Liver (tissue), 9 donors: Measurements from ENCODE around the gene IHH. TPM values are rescaled to one million over a fixed set of nuclear protein-coding genes. Genes with fewer than 3 reads are reported as not detected.

Source experiments
- DNase-seq: peaks from one replicate; pipeline ENCODE4 v3.0.0-alpha.2; 2017; ENCODE audit warnings: low spot score
- H3K27ac ChIP-seq, 2 donors: one replicate each; pipeline ENCODE4 v1.7.0; 2013; ENCODE audit warnings: inconsistent platforms in 2 of 2, low read length in 2 of 2, control low read depth in 1 of 2, low read depth in 1 of 2, mild to moderate bottlenecking in 1 of 2
- H3K27me3 ChIP-seq, 4 donors: one replicate each; pipeline versions ENCODE4 v1.6.1 to v1.7.0; 2013; ENCODE audit warnings: low read length in 3 of 4, inconsistent platforms in 1 of 4, mild to moderate bottlenecking in 1 of 4, moderate library complexity in 1 of 4; ENCODE audit not compliant: control insufficient read depth in 4 of 4, insufficient read depth in 4 of 4
- H3K36me3 ChIP-seq, 4 donors: one replicate each; pipeline versions ENCODE4 v1.6.1 to v1.7.0; 2013; ENCODE audit warnings: low read length in 3 of 4, mild to moderate bottlenecking in 3 of 4, low read depth in 1 of 4, moderate library complexity in 1 of 4; ENCODE audit not compliant: control insufficient read depth in 4 of 4, insufficient read depth in 3 of 4
- H3K4me1 ChIP-seq, 4 donors: one replicate each; pipeline versions ENCODE4 v1.6.1 to v1.7.0; 2013; ENCODE audit warnings: low read length in 3 of 4, mild to moderate bottlenecking in 3 of 4, moderate library complexity in 1 of 4; ENCODE audit not compliant: control insufficient read depth in 4 of 4, insufficient read depth in 4 of 4
- H3K4me3 ChIP-seq, 3 donors: one replicate each; pipeline versions ENCODE4 v1.6.1 to v1.7.0; 2013; ENCODE audit warnings: low read length in 3 of 3, control low read depth in 1 of 3, low read depth in 1 of 3, mild to moderate bottlenecking in 1 of 3
- H3K9ac ChIP-seq, 2 donors: one replicate each; pipeline ENCODE4 v1.7.0; 2013; ENCODE audit warnings: low read length in 2 of 2, mild to moderate bottlenecking in 2 of 2, moderate library complexity in 2 of 2, control low read depth in 1 of 2, low read depth in 1 of 2
- H3K9me3 ChIP-seq, 4 donors: one replicate each; pipeline versions ENCODE4 v1.6.1 to v1.7.0; 2013; ENCODE audit warnings: low read length in 3 of 4; ENCODE audit not compliant: control insufficient read depth in 4 of 4
- ATF3 ChIP-seq: IDR thresholded peaks from 2 replicates; pipeline ENCODE4 v1.6.1; 2016; ENCODE audit warnings: antibody characterized with exemption
- EGR1 ChIP-seq, 2 donors: IDR thresholded peaks; 2 replicates each; pipeline ENCODE4 v1.6.1; 2016 to 2018; ENCODE audit warnings: antibody characterized with exemption in 2 of 2, low read depth in 2 of 2
- FOXA1 ChIP-seq: IDR thresholded peaks from 2 replicates; pipeline ENCODE4 v1.6.1; 2016; ENCODE audit warnings: antibody characterized with exemption
- FOXA2 ChIP-seq: IDR thresholded peaks from 2 replicates; pipeline ENCODE4 v1.6.1; 2016; ENCODE audit warnings: antibody characterized with exemption
- GABPA ChIP-seq, 2 donors: IDR thresholded peaks in 1 of 2; conservative IDR thresholded peaks in 1 of 2; 2 replicates each; pipeline ENCODE4 v1.6.1; 2016; ENCODE audit warnings: antibody characterized with exemption in 2 of 2, mild to moderate bottlenecking in 1 of 2, moderate library complexity in 1 of 2
- HNF4G ChIP-seq: IDR thresholded peaks from 2 replicates; pipeline ENCODE4 v1.6.1; 2016; ENCODE audit warnings: antibody characterized with exemption
- NR2F2 ChIP-seq: IDR thresholded peaks from 2 replicates; pipeline ENCODE4 v1.6.1; 2016; ENCODE audit warnings: antibody characterized with exemption
- RAD21 ChIP-seq, 2 donors: IDR thresholded peaks; 2 replicates each; pipeline ENCODE4 v1.6.1; 2016; ENCODE audit warnings: antibody characterized with exemption in 2 of 2, mild to moderate bottlenecking in 2 of 2
- REST ChIP-seq: IDR thresholded peaks from 2 replicates; pipeline ENCODE4 v1.6.1; 2016; ENCODE audit warnings: antibody characterized with exemption, mild to moderate bottlenecking
- RXRA ChIP-seq, 2 donors: IDR thresholded peaks; 2 replicates each; pipeline ENCODE4 v1.6.1; 2017 to 2018; ENCODE audit warnings: antibody characterized with exemption in 2 of 2, mild to moderate bottlenecking in 1 of 2
- YY1 ChIP-seq: IDR thresholded peaks from 2 replicates; pipeline ENCODE4 v1.6.1; 2016; ENCODE audit warnings: antibody characterized with exemption, mild to moderate bottlenecking
- WGBS: extraction: QIAGEN DNeasy Blood & Tissue Kit; methylation state at CpG from one replicate; pipeline ENCODE4 v1.1.7; 2013; 5-methylcytosine and 5-hydroxymethylcytosine counted together
- polyA plus RNA-seq, 2 donors: library from polyadenylated mRNA; stranded (reverse) in 1 of 2; unstranded in 1 of 2; fragments of 200-250 nt in 1 of 2; fragments of >200 nt in 1 of 2; fragmentation: Nextera tagmentation in 1 of 2; extraction: Ambion mirVana in 1 of 2; gene quantifications; one replicate each; pipeline versions ENCODE4 v1.2.1 to v1.2.3, GENCODE V29; 2013 to 2015
- total RNA-seq, 2 donors: library from RNA; depleted of rRNA; stranded (reverse); fragments of >200 nt; gene quantifications; one replicate each; pipeline ENCODE4 v1.2.3, GENCODE V29; 2014
- TF ChIP-seq, protein P1 (sequence below): fragments of 150-350 bp; IDR thresholded peaks from 2 replicates; pipeline ENCODE4 v1.5.1; 2017; ENCODE audit warnings: improper control_type of control experiment, low read depth, low read length; ENCODE audit not compliant: missing input control
- TF ChIP-seq, protein P2 (sequence below): IDR thresholded peaks from 2 replicates; pipeline ENCODE4 v1.6.1; 2016; ENCODE audit warnings: antibody characterized with exemption
- donor health status: healthy.
- donor health status: healthy.
- donor health status: healthy.
- donor health status: healthy.
- donor health status: healthy.

Gene IHH
- total and polyA plus RNA-seq, 4 donors, result 0.51 to 2.4 (median 0.79) TPM

DNA sequence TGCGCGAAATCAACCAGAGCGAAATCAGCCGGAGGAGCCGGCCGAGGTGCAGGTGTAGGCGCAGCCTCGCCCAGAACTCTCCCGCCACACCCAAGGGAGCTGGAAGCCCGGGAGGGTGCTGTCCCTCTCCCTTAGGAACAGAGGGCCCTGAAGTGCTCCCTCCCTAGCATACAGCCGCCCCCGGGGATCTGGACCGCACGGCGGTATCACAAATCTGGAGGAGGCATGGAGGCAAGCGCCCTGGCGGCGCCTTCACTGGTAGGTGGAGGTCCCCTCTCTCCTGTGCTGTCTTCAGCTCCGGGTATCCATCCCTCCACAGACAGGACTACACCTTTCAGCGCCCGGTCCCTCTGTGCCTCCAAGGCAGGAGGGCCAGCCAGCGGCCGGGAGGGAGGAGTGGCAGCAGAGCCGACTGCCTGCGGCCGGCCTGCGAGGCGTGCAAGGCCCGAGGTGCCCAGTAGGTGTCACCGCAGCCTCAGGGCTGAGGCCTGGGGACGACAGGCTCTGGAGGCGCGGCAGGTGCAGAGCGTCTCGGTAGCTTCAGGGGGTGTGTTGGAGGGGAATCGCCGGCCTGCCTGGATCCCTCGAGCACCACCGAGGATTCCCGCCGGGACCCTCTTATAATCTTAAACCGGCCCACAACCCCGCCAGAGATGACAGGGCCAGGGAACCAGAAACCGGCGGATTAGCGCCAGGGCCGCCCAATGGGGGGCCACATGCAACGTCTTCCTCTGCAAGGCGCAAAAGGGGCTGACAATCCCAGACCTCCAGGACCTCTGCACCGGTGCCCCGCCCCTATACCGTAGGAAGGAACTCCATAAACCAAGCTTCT is 2.8 kb downstream of the IHH start:
- peak; percentile 77 for DNase-seq
- TF ChIP-seq, protein P1, sequence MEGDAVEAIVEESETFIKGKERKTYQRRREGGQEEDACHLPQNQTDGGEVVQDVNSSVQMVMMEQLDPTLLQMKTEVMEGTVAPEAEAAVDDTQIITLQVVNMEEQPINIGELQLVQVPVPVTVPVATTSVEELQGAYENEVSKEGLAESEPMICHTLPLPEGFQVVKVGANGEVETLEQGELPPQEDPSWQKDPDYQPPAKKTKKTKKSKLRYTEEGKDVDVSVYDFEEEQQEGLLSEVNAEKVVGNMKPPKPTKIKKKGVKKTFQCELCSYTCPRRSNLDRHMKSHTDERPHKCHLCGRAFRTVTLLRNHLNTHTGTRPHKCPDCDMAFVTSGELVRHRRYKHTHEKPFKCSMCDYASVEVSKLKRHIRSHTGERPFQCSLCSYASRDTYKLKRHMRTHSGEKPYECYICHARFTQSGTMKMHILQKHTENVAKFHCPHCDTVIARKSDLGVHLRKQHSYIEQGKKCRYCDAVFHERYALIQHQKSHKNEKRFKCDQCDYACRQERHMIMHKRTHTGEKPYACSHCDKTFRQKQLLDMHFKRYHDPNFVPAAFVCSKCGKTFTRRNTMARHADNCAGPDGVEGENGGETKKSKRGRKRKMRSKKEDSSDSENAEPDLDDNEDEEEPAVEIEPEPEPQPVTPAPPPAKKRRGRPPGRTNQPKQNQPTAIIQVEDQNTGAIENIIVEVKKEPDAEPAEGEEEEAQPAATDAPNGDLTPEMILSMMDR, result peak; percentile 98
- no peak for TF ChIP-seq ATF3
- TF ChIP-seq FOXA2, result no peak
- TF ChIP-seq NR2F2, result no peak
- peak; percentile 95 to 98 for TF ChIP-seq RAD21 (IDR thresholded peaks at IDR 0.05)
- TF ChIP-seq FOXA1, result no peak
- no peak for TF ChIP-seq EGR1 (IDR thresholded peaks at IDR 0.05; ENCODE audit: low read depth in 2 of 2)
- no peak for TF ChIP-seq GABPA (IDR thresholded peaks at IDR 0.05 in 1 of 2, conservative IDR thresholded peaks at IDR 0.05 in 1 of 2)
- TF ChIP-seq YY1, result no peak
- TF ChIP-seq REST, result no peak
- TF ChIP-seq, protein P2, sequence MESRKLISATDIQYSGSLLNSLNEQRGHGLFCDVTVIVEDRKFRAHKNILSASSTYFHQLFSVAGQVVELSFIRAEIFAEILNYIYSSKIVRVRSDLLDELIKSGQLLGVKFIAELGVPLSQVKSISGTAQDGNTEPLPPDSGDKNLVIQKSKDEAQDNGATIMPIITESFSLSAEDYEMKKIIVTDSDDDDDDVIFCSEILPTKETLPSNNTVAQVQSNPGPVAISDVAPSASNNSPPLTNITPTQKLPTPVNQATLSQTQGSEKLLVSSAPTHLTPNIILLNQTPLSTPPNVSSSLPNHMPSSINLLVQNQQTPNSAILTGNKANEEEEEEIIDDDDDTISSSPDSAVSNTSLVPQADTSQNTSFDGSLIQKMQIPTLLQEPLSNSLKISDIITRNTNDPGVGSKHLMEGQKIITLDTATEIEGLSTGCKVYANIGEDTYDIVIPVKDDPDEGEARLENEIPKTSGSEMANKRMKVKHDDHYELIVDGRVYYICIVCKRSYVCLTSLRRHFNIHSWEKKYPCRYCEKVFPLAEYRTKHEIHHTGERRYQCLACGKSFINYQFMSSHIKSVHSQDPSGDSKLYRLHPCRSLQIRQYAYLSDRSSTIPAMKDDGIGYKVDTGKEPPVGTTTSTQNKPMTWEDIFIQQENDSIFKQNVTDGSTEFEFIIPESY, result no peak
- TF ChIP-seq HNF4G, result no peak
- no peak for TF ChIP-seq RXRA (IDR thresholded peaks at IDR 0.05)
- peak overlapping the region in 2 of 3 donors; percentile 26 to 30 for H3K4me3 ChIP-seq
- no peak overlapping the region for H3K9ac ChIP-seq
- 19% methylated on average over 52 of the region's 52 CpGs for WGBS
- H3K27me3 ChIP-seq, result peaks cover 0 to 3% (median 0%) of the 10 kb centered on the region in 4 donors
- peaks cover 0 to 6% (median 0%) of the 10 kb centered on the region in 4 donors for H3K36me3 ChIP-seq
- no peak overlapping the region for H3K27ac ChIP-seq
- peaks cover 12 to 40% (median 29%) of the 10 kb centered on the region in 4 donors for H3K4me1 ChIP-seq
- H3K9me3 ChIP-seq, result no peaks in the 10 kb centered on the region
